ENCODE data around the gene PLTP. TPM values are rescaled to one million over a fixed set of nuclear protein-coding genes. Genes with fewer than 3 reads are reported as not detected.

Gene PLTP
- total and polyA plus RNA-seq, 2 of the 13 experiments (the other 11 are each of a cell fraction or from before 2014, with no cell fraction given) = 16.9 to 28.6 TPM

- TF ChIP-seq ZBTB39 (CRISPR knock-in tag; IDR thresholded peaks at IDR 0.05) (no peak), JUNB (CRISPR knock-in tag; IDR thresholded peaks at IDR 0.05; ENCODE audit: borderline replicate concordance) (peak; percentile 64; the same call in 1 of the 2 replicates), RELA (CRISPR knock-in tag; IDR thresholded peaks at IDR 0.05) (no peak), TIGD3 (CRISPR knock-in tag; IDR thresholded peaks at IDR 0.05; ENCODE audit: borderline replicate concordance) (no peak), SMYD3 (CRISPR knock-in tag; IDR thresholded peaks at IDR 0.05) (0 out of 2 replicates have a peak, but pooled peaks have one; percentile 78), ZNF841 (CRISPR knock-in tag; IDR thresholded peaks at IDR 0.05; ENCODE audit: borderline replicate concordance) (0 out of 2 replicates have a peak, but pooled peaks have one; percentile 9), TEAD2 (CRISPR knock-in tag; IDR thresholded peaks at IDR 0.05) (no peak), ZNF337 (CRISPR knock-in tag; IDR thresholded peaks at IDR 0.05; ENCODE audit: borderline replicate concordance, low read depth) (peak; percentile 51), TOPORS (CRISPR knock-in tag; IDR thresholded peaks at IDR 0.05) (no peak; the same call in none of the 2 replicates), ZNF446 (CRISPR knock-in tag; IDR thresholded peaks at IDR 0.05) (no peak), GRHL1 (CRISPR knock-in tag; conservative IDR thresholded peaks at IDR 0.05) (no peak), U2AF2 (IDR thresholded peaks at IDR 0.05; ENCODE audit: low read depth, low read length) (0 out of 2 replicates have a peak, but pooled peaks have one; percentile 57), ZNF670 (CRISPR knock-in tag; IDR thresholded peaks at IDR 0.05; ENCODE audit: borderline replicate concordance) (no peak; the same call in 1 of the 2 replicates), ZNF83 (CRISPR knock-in tag; IDR thresholded peaks at IDR 0.05; ENCODE audit: borderline replicate concordance) (no peak; the same call in 1 of the 2 replicates), PPARG (CRISPR knock-in tag; conservative IDR thresholded peaks at IDR 0.05) (no peak; the same call in 1 of the 2 replicates), ZBED4 (CRISPR knock-in tag; IDR thresholded peaks at IDR 0.05; ENCODE audit: borderline replicate concordance) (no peak), ZNF724P (CRISPR knock-in tag; IDR thresholded peaks at IDR 0.05; ENCODE audit: borderline replicate concordance) (peak; percentile 26; the same call in 1 of the 2 replicates), ZNF101 (CRISPR knock-in tag; IDR thresholded peaks at IDR 0.05; ENCODE audit: borderline replicate concordance, low read depth) (peak; percentile 79; the same call in 1 of the 2 replicates), SNAPC2 (CRISPR knock-in tag; IDR thresholded peaks at IDR 0.05) (peak; percentile 16; the same call in 1 of the 2 replicates), CREM (IDR thresholded peaks at IDR 0.05) (peak; percentile 79), CREM (CRISPR knock-in tag; IDR thresholded peaks at IDR 0.05) (no peak)
These were observed 22.2 kb upstream of the PLTP start (continued) for GRCh38 chr20:45934046-45934585.

Measured in HepG2 (cell line).